Pancreas (tissue), 10 donors: ENCODE measurements around the gene ARHGEF1. TPM values are rescaled to one million over a fixed set of nuclear protein-coding genes. Genes with fewer than 3 reads are reported as not detected.

Experiments
- ATAC-seq, 4 donors: fragments of 200-7000 bp; cut with Tn5 transposase; one replicate each; pipeline versions ENCODE4 v1.8.0 to v1.9.1; 2020; ENCODE audit warnings: mild to moderate bottlenecking in 4 of 4, moderate library complexity in 4 of 4
- DNase-seq, 6 donors: peaks; one replicate each; pipeline ENCODE4 v3.0.0-alpha.2; 2020
- FAIRE-seq: peaks from 2 replicates; lab custom pipeline; 2012; peaks lifted over from hg19 to GRCh38; lab: Jason Lieb, UNC
- H3K27ac ChIP-seq, 4 donors: fragments of 200-600 bp; sonication (generic); 1 replicate in 3 of 4; 2 replicates in 1 of 4; pipeline versions ENCODE4 v1.5.0 to v1.8.0; 2020
- H3K27me3 ChIP-seq, 4 donors: fragments of 200-600 bp; one replicate each; pipeline ENCODE4 v1.8.0; 2021
- H3K36me3 ChIP-seq, 3 donors: fragments of 200-600 bp; sonication (generic) in 1 of 3; one replicate each; pipeline versions ENCODE4 v1.5.0 to v1.8.0; 2020 to 2021
- H3K4me1 ChIP-seq, 3 donors: fragments of 200-600 bp; one replicate each; pipeline ENCODE4 v1.8.0; 2021
- H3K4me3 ChIP-seq, 4 donors: fragments of 200-600 bp; sonication (generic) in 2 of 4; one replicate each; pipeline versions ENCODE4 v1.5.0 to v1.8.0; 2020 to 2021
- H3K9me3 ChIP-seq, 4 donors: fragments of 200-600 bp; one replicate each; pipeline ENCODE4 v1.8.0; 2021
- CTCF ChIP-seq, 4 donors: fragments of 200-600 bp; sonication (generic) in 3 of 4; IDR thresholded peaks; one replicate each; pipeline versions ENCODE4 v1.5.0 to v1.8.0; 2021; ENCODE audit warnings: antibody characterized with exemption in 4 of 4
- WGBS, 2 donors: extraction: QIAGEN DNeasy Blood & Tissue Kit; methylation state at CpG; one replicate each; pipeline ENCODE4 v1.1.7; 2013; 5-methylcytosine and 5-hydroxymethylcytosine counted together
- intact Hi-C, 3 donors: fragments of 100-400 bp; cut with DNase I; formaldehyde crosslinking; loops; one replicate each; pipeline versions ENCODE4 v1.11.1 to v1.14.2; 2022
- polyA plus RNA-seq, 2 donors: library from polyadenylated mRNA; stranded (reverse); fragments of 200-250 nt; gene quantifications; one replicate each; pipeline ENCODE4 v1.2.3, GENCODE V29; 2013
- total RNA-seq, 6 donors: library from RNA; stranded (reverse); fragmentation: NEBNext Ultra II Directional in 4 of 6; extraction: Animal tissue kit (Norgen Biotek cat#: 25700) in 4 of 6; gene quantifications; one replicate each; pipeline versions ENCODE4 v1.2.1 to v1.2.4, GENCODE V29; 2021 to 2023
- donor health status: healthy with polysubstance abuse.
- donor health status: DM: no; HTN: no; CAD: no; lungs with moderate emphysema.
- donor health status: DM: no; HTN: no; CAD: no.
- donor health status: control.
- donor health status: control.
- donor health status: Bipolar disorder and iron deficiency.
- donor health status: DM: yes; HTN: yes; CAD: no.
- donor health status: DM: no; HTN: no; CAD: no.
- donor health status: DM: no; HTN: no; CAD: no.
- donor health status: DM: yes; HTN: yes; CAD: no.

The ARHGEF1 gene
- total and polyA plus RNA-seq, 8 donors, result 26.3 to 179 (median 39.3) TPM

- no peaks in the 10 kb centered on the region for H3K4me1 ChIP-seq
- no peaks in the 10 kb centered on the region for H3K9me3 ChIP-seq
- intact Hi-C loops, result no loop called here
- H3K27ac ChIP-seq, result no peak overlapping the region
- no peaks in the 10 kb centered on the region for H3K27me3 ChIP-seq
- no peak for TF ChIP-seq CTCF (IDR thresholded peaks at IDR 0.05)
- ATAC-seq (no peak), DNase-seq (no peak), FAIRE-seq (no peak)
- WGBS, 2 donors, result 91 to 94% methylated on average over 34 of the region's 34 CpGs
- no peak overlapping the region for H3K4me3 ChIP-seq
- peaks cover 0 to 29% (median 14%) of the 10 kb centered on the region in 3 donors for H3K36me3 ChIP-seq
Measured at GRCh38 chr19:41892173-41892902, 9.4 kb downstream of the ARHGEF1 start.

GRCh38 chr19:41893899-41894298 lies 10.9 kb downstream of the ARHGEF1 start:
- intact Hi-C loops, result no loop called here
- WGBS, 2 donors, result 85 to 92% methylated on average over 6 of the region's 6 CpGs
- H3K4me3 ChIP-seq, result no peak overlapping the region
- no peaks in the 10 kb centered on the region for H3K9me3 ChIP-seq
- FAIRE-seq, result no peak
- H3K36me3 ChIP-seq, result peaks cover 0 to 38% (median 23%) of the 10 kb centered on the region in 3 donors
- ATAC-seq, result no peak
- TF ChIP-seq CTCF (IDR thresholded peaks at IDR 0.05), result no peak
- no peaks in the 10 kb centered on the region for H3K4me1 ChIP-seq
- no peaks in the 10 kb centered on the region for H3K27me3 ChIP-seq
- no peak for DNase-seq
- no peak overlapping the region for H3K27ac ChIP-seq

- DNase-seq (no peak), ATAC-seq (no peak), FAIRE-seq (no peak)
- TF ChIP-seq CTCF (IDR thresholded peaks at IDR 0.05), result no peak
- Histone ChIP-seq H3K27me3 (no peaks in the 10 kb centered on the region), H3K4me3 (no peak overlapping the region), H3K27ac (no peak overlapping the region), H3K4me1 (no peaks in the 10 kb centered on the region), H3K36me3 (peaks cover 0 to 33% (median 26%) of the 10 kb centered on the region in 3 donors), H3K9me3 (no peaks in the 10 kb centered on the region)
- WGBS, 2 donors, result 87 to 93% methylated on average over 14 of the region's 14 CpGs
- intact Hi-C loops, result no loop called here
Measured at GRCh38 chr19:41894350-41894749, 11.4 kb downstream of the ARHGEF1 start.

GRCh38 chr19:41895745-41896580 lies 13.0 kb downstream of the ARHGEF1 start:
- Histone ChIP-seq H3K4me1 (no peaks in the 10 kb centered on the region), H3K9me3 (no peaks in the 10 kb centered on the region), H3K27me3 (no peaks in the 10 kb centered on the region), H3K36me3 (peaks cover 0 to 43% (median 29%) of the 10 kb centered on the region in 3 donors), H3K4me3 (no peak overlapping the region), H3K27ac (no peak overlapping the region)
- FAIRE-seq (no peak), ATAC-seq (no peak), DNase-seq (no peak)
- TF ChIP-seq CTCF (IDR thresholded peaks at IDR 0.05), result no peak
- intact Hi-C loops, result no loop called here
- 88 to 89% methylated on average over 19 of the region's 19 CpGs for WGBS, 2 donors
